HepG2 (cell line): Measurements from ENCODE around the gene CDC14B. TPM values are rescaled to one million over a fixed set of nuclear protein-coding genes. Genes with fewer than 3 reads are reported as not detected.

Experiments
- ATAC-seq: fragments of 200-7000 bp; cut with Tn5 transposase; 3 replicates; pipeline ENCODE4 v1.9.1; 2020; ENCODE audit warnings: mild to moderate bottlenecking, moderate library complexity
- BruUV-seq: library from RNA; stranded (reverse); fragments of 400-500 nt; replicated peaks from 2 replicates; lab custom pipeline; 2021; lab: Mats Ljungman, UMichigan
- CTCF ChIA-PET: fragments of 300-600 bp; formaldehyde crosslinking; extraction: SDS; loops from one replicate; lab custom pipeline; 2021; ENCODE audit warnings: low total read pairs, inconsistent platforms, low intra/inter-chr PET ratio; lab: Yijun Ruan, JAX
- POLR2A ChIA-PET: fragments of 350-600 bp; sonication (Branson Sonifier 250); formaldehyde crosslinking; loops from one replicate; lab custom pipeline; 2020; ENCODE audit warnings: antibody characterized with exemption, inconsistent platforms; lab: Yijun Ruan, JAX
- DNase-seq: peaks from one replicate; pipeline ENCODE4 v3.0.0-alpha.2; 2015; ENCODE audit warnings: low spot score
- FAIRE-seq: peaks from 3 replicates; lab custom pipeline; 2011; peaks lifted over from hg19 to GRCh38; lab: Jason Lieb, UNC
- H2AFZ ChIP-seq: one replicate; pipeline ENCODE4 v1.6.1; 2011; ENCODE audit warnings: low read length, inconsistent platforms
- H3K27ac ChIP-seq: fragments of 300-600 bp; 3 replicates; pipeline ENCODE4 v1.8.0; 2011; ENCODE audit warnings: mixed run types, mild to moderate bottlenecking, mixed read lengths, low read length, inconsistent platforms; ENCODE audit not compliant: insufficient read depth; ENCODE audit errors: extremely low read length
- H3K27me3 ChIP-seq, 2 experiments: fragments of 200-600 bp in 1 of 2; 2 replicates in 1 of 2; 3 replicates in 1 of 2; pipeline versions ENCODE4 v1.6.0 to v1.8.0; 2011; ENCODE audit warnings: low read length in 2 of 2, mild to moderate bottlenecking in 2 of 2, moderate library complexity in 2 of 2, inconsistent platforms in 1 of 2; ENCODE audit not compliant: insufficient read depth in 2 of 2, control insufficient read depth in 1 of 2
- H3K36me3 ChIP-seq, 2 experiments: fragments of 200-600 bp in 1 of 2; replicated peaks in 1 of 2; 2 replicates in 1 of 2; 3 replicates in 1 of 2; pipeline versions ENCODE4 v1.5.1 to v1.8.0; 2011; ENCODE audit warnings: low read length in 2 of 2, inconsistent platforms in 1 of 2; ENCODE audit not compliant: insufficient read depth in 2 of 2, control insufficient read depth in 1 of 2
- H3K4me1 ChIP-seq: 2 replicates; pipeline ENCODE4 v1.5.1; 2012; ENCODE audit warnings: low read length, inconsistent platforms; ENCODE audit not compliant: insufficient read depth
- H3K4me2 ChIP-seq: 2 replicates; pipeline ENCODE4 v1.6.0; 2011; ENCODE audit warnings: low read depth, low read length, inconsistent platforms
- H3K4me3 ChIP-seq, 3 experiments: fragments of 200-600 bp in 1 of 3; sonication (generic), shearing (Covaris generic) in 1 of 3; replicated peaks in 1 of 3; 2 replicates each; pipeline ENCODE4 v1.5.1; 2011 to 2016; ENCODE audit warnings: low read length in 3 of 3, inconsistent platforms in 2 of 3, low read depth in 2 of 3, mild to moderate bottlenecking in 2 of 3, control low read depth in 1 of 3, mixed read lengths in 1 of 3; ENCODE audit not compliant: insufficient read depth in 1 of 3
- H3K79me2 ChIP-seq: one replicate; pipeline ENCODE4 v1.6.1; 2011; ENCODE audit warnings: low read length, inconsistent platforms; ENCODE audit not compliant: insufficient read depth
- H3K9ac ChIP-seq: 2 replicates; pipeline ENCODE4 v1.6.0; 2011; ENCODE audit warnings: mild to moderate bottlenecking, low read depth, low read length, inconsistent platforms; ENCODE audit not compliant: insufficient read depth
- H3K9me3 ChIP-seq: 2 replicates; pipeline ENCODE4 v1.5.1; 2012; ENCODE audit warnings: mild to moderate bottlenecking, low read length
- H4K20me1 ChIP-seq: 2 replicates; pipeline ENCODE4 v1.6.0; 2011; ENCODE audit warnings: inconsistent platforms, mild to moderate bottlenecking, low read length, moderate library complexity; ENCODE audit not compliant: insufficient read depth
- ETV5 ChIP-seq: IDR thresholded peaks from 2 replicates; pipeline ENCODE4 v1.6.1; 2018; ENCODE audit warnings: missing biosample characterization, missing genetic modification reagents, inconsistent platforms, borderline replicate concordance
- FOXC1 ChIP-seq: sonication (generic); formaldehyde crosslinking; IDR thresholded peaks from 2 replicates; pipeline ENCODE4 v1.8.0; 2022; ENCODE audit warnings: mild to moderate bottlenecking, missing genetic modification reagents, borderline replicate concordance
- JUNB ChIP-seq: sonication (generic); formaldehyde crosslinking; IDR thresholded peaks from 2 replicates; pipeline ENCODE4 v1.8.0; 2022; ENCODE audit warnings: missing genetic modification reagents, mild to moderate bottlenecking, borderline replicate concordance
- KDM2A ChIP-seq: sonication (generic); formaldehyde crosslinking; IDR thresholded peaks from 2 replicates; pipeline ENCODE4 v1.4.0; 2020; ENCODE audit warnings: low read depth, missing genetic modification reagents, borderline replicate concordance
- NCOA2 ChIP-seq: sonication (generic); formaldehyde crosslinking; IDR thresholded peaks from 2 replicates; pipeline ENCODE4 v1.8.0; 2022; ENCODE audit warnings: inconsistent platforms
- PAX8 ChIP-seq: sonication (generic); formaldehyde crosslinking; IDR thresholded peaks from 2 replicates; pipeline ENCODE4 v1.8.0; 2022; ENCODE audit warnings: mild to moderate bottlenecking, missing genetic modification reagents, borderline replicate concordance
- POGK ChIP-seq: sonication (generic); formaldehyde crosslinking; conservative IDR thresholded peaks from 2 replicates; pipeline ENCODE4 v1.8.0; 2022; ENCODE audit warnings: mild to moderate bottlenecking, moderate library complexity, missing genetic modification reagents
- RBFOX2 ChIP-seq: fragments of 200-400 bp; formaldehyde crosslinking; IDR thresholded peaks from 2 replicates; pipeline ENCODE4 v1.6.1; 2017; ENCODE audit warnings: low read depth, mild to moderate bottlenecking, low read length
- SMAD1 ChIP-seq: sonication (generic); formaldehyde crosslinking; IDR thresholded peaks from 2 replicates; pipeline ENCODE4 v1.4.0; 2020; ENCODE audit warnings: missing genetic modification reagents, low read depth, mild to moderate bottlenecking, borderline replicate concordance
- STAT5B ChIP-seq: sonication (generic); formaldehyde crosslinking; IDR thresholded peaks from 2 replicates; pipeline ENCODE4 v1.4.0; 2020; ENCODE audit warnings: missing genetic modification reagents
- ZC3H13 ChIP-seq: sonication (generic); formaldehyde crosslinking; IDR thresholded peaks from 2 replicates; pipeline ENCODE4 v1.8.1; 2023; ENCODE audit warnings: mild to moderate bottlenecking, missing genetic modification reagents, moderate library complexity
- ZMAT5 ChIP-seq: sonication (generic); formaldehyde crosslinking; IDR thresholded peaks from 2 replicates; pipeline ENCODE4 v1.5.0; 2020; ENCODE audit warnings: mild to moderate bottlenecking, low read depth, missing genetic modification reagents, borderline replicate concordance
- ZNF446 ChIP-seq: sonication (generic); formaldehyde crosslinking; IDR thresholded peaks from 2 replicates; pipeline ENCODE4 v1.5.0; 2020; ENCODE audit warnings: mild to moderate bottlenecking, missing genetic modification reagents
- ZNF558 ChIP-seq: sonication (generic); formaldehyde crosslinking; IDR thresholded peaks from 2 replicates; pipeline ENCODE4 v1.9.0; 2022; ENCODE audit warnings: mild to moderate bottlenecking, missing genetic modification reagents, borderline replicate concordance
- ZNF75D ChIP-seq: sonication (generic); formaldehyde crosslinking; IDR thresholded peaks from 2 replicates; pipeline ENCODE4 v1.8.1; 2023; ENCODE audit warnings: missing genetic modification reagents, mild to moderate bottlenecking, borderline replicate concordance
- ZNF766 ChIP-seq: sonication (generic); formaldehyde crosslinking; IDR thresholded peaks from 2 replicates; pipeline ENCODE4 v1.5.0; 2020; ENCODE audit warnings: missing genetic modification reagents, borderline replicate concordance
- WGBS: methylation state at CpG from one replicate; pipeline ENCODE4 v1.1.6; 2017; ENCODE audit warnings: low lambda C conversion rate; 5-methylcytosine and 5-hydroxymethylcytosine counted together
- in situ Hi-C: cut with HindIII; loops from 2 replicates; pipeline ENCODE4 v1.10.0; 2017; ENCODE audit warnings: low pct_unique_long_range_greater_than_20kb; ENCODE audit not compliant: extremely low pct_ligation_motif_present
- intact Hi-C: fragments of 100-400 bp; cut with micrococcal nuclease; formaldehyde crosslinking; loops from one replicate; pipeline ENCODE4 v1.10.0; 2022; ENCODE audit not compliant: unreplicated experiment
- polyA plus RNA-seq, 8 experiments: library from polyadenylated mRNA; depleted of rRNA in 3 of 8; stranded (reverse) in 7 of 8; unstranded in 1 of 8; fragments of >200 nt; fragmentation: Illumina TruSeq in 4 of 8; extraction: Trizol in 4 of 8; gene quantifications; 2 replicates each; pipeline versions ENCODE4 v1.2.1 to v1.2.3, GENCODE V29; 2011 to 2016; ENCODE audit warnings: low read depth in 4 of 8, missing spikeins in 1 of 8, mixed read lengths in 1 of 8; ENCODE audit not compliant: insufficient read depth in 1 of 8
- total RNA-seq, 5 experiments: library from RNA; depleted of rRNA; stranded (reverse); fragments of >200 nt; fragmentation: Illumina TruSeq; extraction: Trizol; gene quantifications; 2 replicates each; pipeline ENCODE4 v1.2.3, GENCODE V29; 2016; ENCODE audit warnings: low read depth in 1 of 5

Gene CDC14B
- total and polyA plus RNA-seq, 2 of the 13 experiments (the other 11 are each of a cell fraction or from before 2014, with no cell fraction given), result 25.8 to 33.3 TPM

GRCh38 chr9:96491880-96492525 lies 127.6 kb downstream of the CDC14B start (continued):
- peak; percentile 65; the same call in 1 of the 2 replicates for TF ChIP-seq RBFOX2
- TF ChIP-seq, all 625 proteins: peak for 49

- ATAC-seq (peak; percentile 90), FAIRE-seq (peak; percentile 96), DNase-seq (peak; percentile 99)
- intact Hi-C loops (loop anchor here (1.0 to 5.0 kb wide), 4 partner anchors 40 to 161 kb away; partner anchors contain the start of gene HABP4), in situ Hi-C loops (no loop called here)
- BruUV-seq, result TSS peak; percentile 43
- H3K36me3 ChIP-seq, result peaks cover 9 to 32% of the 10 kb centered on the region in 2 experiments
- CTCF ChIA-PET, result no interaction called here
- H3K4me1 ChIP-seq, result peaks cover 83% of the 10 kb centered on the region
- POLR2A ChIA-PET, result interaction anchor here (0.7 to 4.3 kb wide), 19 partner anchors 8 to 176 kb away, joined by 3 to 27 read pairs (median 3); partner anchors contain the start of genes HABP4 and PRXL2C
- H4K20me1 ChIP-seq, result no peaks in the 10 kb centered on the region
- H3K9ac ChIP-seq, result peak overlapping the region; percentile 82
- peak overlapping the region; percentile 84 for H3K4me2 ChIP-seq
- H3K4me3 ChIP-seq, result peak overlapping the region; percentile 20 to 60 (median 36); a peak in 5 of 6 replicates
- no peak overlapping the region for H2AFZ ChIP-seq
- under 1% methylated on average over 8 of the region's 10 CpGs for WGBS
- no peaks in the 10 kb centered on the region for H3K27me3 ChIP-seq
- no peaks in the 10 kb centered on the region for H3K9me3 ChIP-seq
- H3K27ac ChIP-seq, result peak overlapping the region; percentile 98
- H3K79me2 ChIP-seq, result no peaks in the 10 kb centered on the region
- peak; percentile 98 for TF ChIP-seq NCOA2
- TF ChIP-seq FOXC1 (CRISPR knock-in tag), result no peak; the same call in 1 of the 2 replicates
- peak; percentile 57; the same call in 1 of the 2 replicates for TF ChIP-seq JUNB
- no peak for TF ChIP-seq ZNF75D (CRISPR knock-in tag)
- no peak for TF ChIP-seq STAT5B
- TF ChIP-seq ZNF558, result no peak
- no peak for TF ChIP-seq ZNF446
- TF ChIP-seq SMAD1 (CRISPR knock-in tag), result no peak
- no peak for TF ChIP-seq ZMAT5 (CRISPR knock-in tag)
- no peak for TF ChIP-seq ZC3H13
- TF ChIP-seq ETV5, result peak; percentile 73; the same call in 1 of the 2 replicates
- TF ChIP-seq PAX8, result no peak
- TF ChIP-seq ZNF766 (CRISPR knock-in tag), result no peak
- peak; percentile 33; the same call in 1 of the 2 replicates for TF ChIP-seq KDM2A
- TF ChIP-seq POGK, result no peak
These were observed 128.4 kb downstream of the CDC14B start for GRCh38 chr9:96491079-96491879.
